Fibroblast of upper back skin (primary cell): ENCODE data around the gene COL4A1.

Experiments used
- DNase-seq: peaks from one replicate; pipeline ENCODE4 v3.0.0-alpha.2; 2013

Gene COL4A1

GRCh38 chr13:110185696-110186095 lies 121.3 kb downstream of the COL4A1 start:
- DNase-seq = peak; percentile 82

- DNase-seq = peak; percentile 13
Measured at GRCh38 chr13:110183910-110184309, 123.0 kb downstream of the COL4A1 start.

GRCh38 chr13:110182461-110182860 lies 124.5 kb downstream of the COL4A1 start:
- no peak for DNase-seq

GRCh38 chr13:110182003-110182402 lies 125.0 kb downstream of the COL4A1 start:
- no peak for DNase-seq

- no peak for DNase-seq
Measured at GRCh38 chr13:110179857-110180147, 127.2 kb downstream of the COL4A1 start.

GRCh38 chr13:110179116-110179856 lies 127.7 kb downstream of the COL4A1 start:
- no peak for DNase-seq

- no peak for DNase-seq
Measured at GRCh38 chr13:110177790-110178189, 129.2 kb downstream of the COL4A1 start.

- DNase-seq = no peak
Measured at GRCh38 chr13:110176431-110176830, 130.5 kb downstream of the COL4A1 start.

- DNase-seq = no peak
Measured at GRCh38 chr13:110173247-110173818, 133.6 kb downstream of the COL4A1 start.

- DNase-seq = no peak
Measured at GRCh38 chr13:110170882-110171281, 136.1 kb downstream of the COL4A1 start.

GRCh38 chr13:110170020-110170790 lies 136.8 kb downstream of the COL4A1 start:
- DNase-seq = no peak

GRCh38 chr13:110168999-110169933 lies 137.7 kb downstream of the COL4A1 start:
- no peak for DNase-seq

- DNase-seq = no peak
Measured at GRCh38 chr13:110166598-110166997, 140.4 kb downstream of the COL4A1 start.

GRCh38 chr13:110164706-110165105 lies 142.3 kb downstream of the COL4A1 start:
- no peak for DNase-seq

- no peak for DNase-seq
Measured at GRCh38 chr13:110162866-110163658, 143.9 kb downstream of the COL4A1 start.

- DNase-seq = no peak
Measured at GRCh38 chr13:110162053-110162452, 144.9 kb downstream of the COL4A1 start.

GRCh38 chr13:110161112-110161882 lies 145.7 kb downstream of the COL4A1 start:
- no peak for DNase-seq

GRCh38 chr13:110158226-110158625 lies 148.7 kb downstream of the COL4A1 start:
- no peak for DNase-seq

GRCh38 chr13:110157718-110158117 lies 149.2 kb downstream of the COL4A1 start:
- no peak for DNase-seq

- DNase-seq = peak; percentile 23
Measured at GRCh38 chr13:110156301-110157049, 150.5 kb downstream of the COL4A1 start.

- no peak for DNase-seq
Measured at GRCh38 chr13:110155072-110155471, 151.9 kb downstream of the COL4A1 start.
